ENCODE results near the gene TMEM50A. TPM values are rescaled to one million over a fixed set of nuclear protein-coding genes. Genes with fewer than 3 reads are reported as not detected.
A peak's percentile ranks its signal among the peaks of the same experiment; 100 is the strongest.
"Not testable (repeated sequence)": the region's sequence is repeated elsewhere in the genome, so short reads cannot be mapped to it uniquely, and the experiment has no call there.

Gene TMEM50A
- total RNA-seq, 1 donor from 2014 or later, result 106 TPM

GRCh38 chr1:25369241-25369640 is 31.1 kb downstream of the TMEM50A start:
- ATAC-seq (peak in 1 of 2 donors; percentile 45), DNase-seq (no peak)
- Histone ChIP-seq H3K4me3 (no peak overlapping the region), H3K36me3 (no peaks in the 10 kb centered on the region), H3K27me3 (ENCODE audit: low read depth) (no peaks in the 10 kb centered on the region), H3K9me3 (no peaks in the 10 kb centered on the region), H3K27ac (no peak overlapping the region), H3K4me1 (no peaks in the 10 kb centered on the region)
- intact Hi-C loops (cut with DNase I), result no loop called here
- TF ChIP-seq CTCF (IDR thresholded peaks at IDR 0.05), result no peak

GRCh38 chr1:25369691-25370271 is 31.6 kb downstream of the TMEM50A start:
- ATAC-seq; H3K9me3 ChIP-seq; H3K4me3 ChIP-seq; intact Hi-C loops (cut with DNase I); H3K27me3 ChIP-seq (ENCODE audit: low read depth); H3K36me3 ChIP-seq; H3K4me1 ChIP-seq; H3K27ac ChIP-seq; DNase-seq: not testable (repeated sequence)

- H3K4me3 ChIP-seq; H3K9me3 ChIP-seq; H3K27me3 ChIP-seq (ENCODE audit: low read depth); H3K27ac ChIP-seq; ATAC-seq; DNase-seq; H3K36me3 ChIP-seq; intact Hi-C loops (cut with DNase I); H3K4me1 ChIP-seq: not testable (repeated sequence)
These were observed 33.6 kb downstream of the TMEM50A start for GRCh38 chr1:25371757-25372156.

GRCh38 chr1:25378367-25378766 is 40.2 kb downstream of the TMEM50A start:
- H3K27me3 ChIP-seq (ENCODE audit: low read depth); H3K27ac ChIP-seq; H3K36me3 ChIP-seq; H3K4me1 ChIP-seq; H3K4me3 ChIP-seq; intact Hi-C loops (cut with DNase I); ATAC-seq; DNase-seq; H3K9me3 ChIP-seq: not testable (repeated sequence)

- H3K36me3 ChIP-seq; intact Hi-C loops (cut with DNase I): not testable (repeated sequence)
These were observed 44.4 kb downstream of the TMEM50A start for GRCh38 chr1:25382543-25382942.

GRCh38 chr1:25383090-25383489 is 45.0 kb downstream of the TMEM50A start:
- H3K4me1 ChIP-seq; intact Hi-C loops (cut with DNase I); H3K9me3 ChIP-seq; H3K4me3 ChIP-seq; ATAC-seq; DNase-seq; H3K36me3 ChIP-seq; H3K27me3 ChIP-seq (ENCODE audit: low read depth); H3K27ac ChIP-seq: not testable (repeated sequence)

More at GRCh38 chr1:25382543-25382942, 44.4 kb downstream of the TMEM50A start:
- not testable (repeated sequence) for H3K27ac ChIP-seq; H3K9me3 ChIP-seq; DNase-seq; H3K27me3 ChIP-seq (ENCODE audit: low read depth); ATAC-seq; H3K4me3 ChIP-seq; H3K4me1 ChIP-seq

GRCh38 chr1:25383875-25384274 is 45.7 kb downstream of the TMEM50A start:
- H3K9me3 ChIP-seq; H3K4me3 ChIP-seq; H3K36me3 ChIP-seq; H3K27me3 ChIP-seq (ENCODE audit: low read depth); H3K27ac ChIP-seq; DNase-seq; H3K4me1 ChIP-seq; intact Hi-C loops (cut with DNase I): not testable (repeated sequence)
- ATAC-seq, result peak; percentile 67 to 83

GRCh38 chr1:25387096-25387495 is 49.0 kb downstream of the TMEM50A start:
- DNase-seq; H3K27me3 ChIP-seq (ENCODE audit: low read depth); ATAC-seq; H3K27ac ChIP-seq; intact Hi-C loops (cut with DNase I); H3K9me3 ChIP-seq; H3K4me3 ChIP-seq; H3K4me1 ChIP-seq; H3K36me3 ChIP-seq: not testable (repeated sequence)

GRCh38 chr1:25388691-25389090 is 50.6 kb downstream of the TMEM50A start:
- ATAC-seq; H3K4me3 ChIP-seq; H3K4me1 ChIP-seq; H3K9me3 ChIP-seq; intact Hi-C loops (cut with DNase I); H3K27ac ChIP-seq; H3K36me3 ChIP-seq; DNase-seq; H3K27me3 ChIP-seq (ENCODE audit: low read depth): not testable (repeated sequence)

- H3K27ac ChIP-seq; intact Hi-C loops (cut with DNase I); ATAC-seq; H3K4me3 ChIP-seq; H3K27me3 ChIP-seq (ENCODE audit: low read depth); DNase-seq; H3K9me3 ChIP-seq; H3K36me3 ChIP-seq; H3K4me1 ChIP-seq: not testable (repeated sequence)
These were observed 51.6 kb downstream of the TMEM50A start for GRCh38 chr1:25389721-25390120.
